SK-N-SH treated with all-trans-retinoic acid at 6 μM for 48 hours (cell line): ENCODE measurements around the gene CYP19A1.

Experiments used
- ATAC-seq: fragments of 200-7000 bp; cut with Tn5 transposase; 3 replicates; pipeline ENCODE4 v1.9.1; 2020; ENCODE audit warnings: mild to moderate bottlenecking, moderate library complexity
- BACH2 ChIP-seq: fragments of 250-450 bp; sonication (Bioruptor Pico); IDR thresholded peaks from 2 replicates; pipeline ENCODE4 v1.9.0; 2021; ENCODE audit warnings: mild to moderate bottlenecking, borderline replicate concordance
- CREB5 ChIP-seq: fragments of 250-450 bp; sonication (Bioruptor Pico); IDR thresholded peaks from 2 replicates; pipeline ENCODE4 v1.5.1; 2020; ENCODE audit warnings: low read depth, mild to moderate bottlenecking, moderate library complexity
- CSDC2 ChIP-seq: fragments of 250-450 bp; sonication (Bioruptor Pico); IDR thresholded peaks from 2 replicates; pipeline ENCODE4 v1.5.0; 2020; ENCODE audit warnings: mild to moderate bottlenecking, moderate library complexity
- ESRRG ChIP-seq: fragments of 250-450 bp; sonication (Bioruptor Pico); IDR thresholded peaks from 2 replicates; pipeline ENCODE4 v1.6.1; 2021; ENCODE audit warnings: mild to moderate bottlenecking
- GLIS3 ChIP-seq: fragments of 250-450 bp; sonication (Bioruptor Pico); IDR thresholded peaks from 2 replicates; pipeline ENCODE4 v1.5.0; 2020; ENCODE audit warnings: mild to moderate bottlenecking, moderate library complexity
- ISL1 ChIP-seq: fragments of 250-450 bp; sonication (Bioruptor Pico); IDR thresholded peaks from 2 replicates; pipeline ENCODE4 v2.1.2; 2022; ENCODE audit warnings: mild to moderate bottlenecking, moderate library complexity
- OSR1 ChIP-seq: fragments of 250-450 bp; sonication (Bioruptor Pico); IDR thresholded peaks from 2 replicates; pipeline ENCODE4 v1.8.0; 2022; ENCODE audit warnings: moderate library complexity, mild to moderate bottlenecking, inconsistent platforms
- PATZ1 ChIP-seq: fragments of 250-450 bp; sonication (Bioruptor Pico); IDR thresholded peaks from 2 replicates; pipeline ENCODE4 v1.8.0; 2020; ENCODE audit warnings: mild to moderate bottlenecking, moderate library complexity, borderline replicate concordance
- PPARA ChIP-seq: fragments of 250-450 bp; sonication (Bioruptor Pico); IDR thresholded peaks from 2 replicates; pipeline ENCODE4 v1.5.0; 2020; ENCODE audit warnings: mild to moderate bottlenecking, borderline replicate concordance
- RARB ChIP-seq: fragments of 250-450 bp; sonication (Bioruptor Pico); IDR thresholded peaks from 2 replicates; pipeline ENCODE4 v1.8.0; 2021; ENCODE audit warnings: mild to moderate bottlenecking, moderate library complexity
- SNAI2 ChIP-seq: fragments of 250-450 bp; sonication (Bioruptor Pico); IDR thresholded peaks from 2 replicates; pipeline ENCODE4 v1.5.0; 2020; ENCODE audit warnings: mild to moderate bottlenecking, moderate library complexity
- TCF4 ChIP-seq: fragments of 250-450 bp; sonication (Bioruptor Pico); IDR thresholded peaks from 2 replicates; pipeline ENCODE4 v1.8.0; 2021; ENCODE audit warnings: mild to moderate bottlenecking, moderate library complexity, borderline replicate concordance
- TOX ChIP-seq: fragments of 250-450 bp; sonication (Bioruptor Pico); IDR thresholded peaks from 2 replicates; pipeline ENCODE4 v1.8.0; 2021; ENCODE audit warnings: mild to moderate bottlenecking, moderate library complexity, borderline replicate concordance
- TSHZ2 ChIP-seq: fragments of 250-450 bp; sonication (Bioruptor Pico); IDR thresholded peaks from 2 replicates; pipeline ENCODE4 v1.5.0; 2020; ENCODE audit warnings: mild to moderate bottlenecking, moderate library complexity
- ZC3H10 ChIP-seq: fragments of 250-450 bp; sonication (Bioruptor Pico); IDR thresholded peaks from 2 replicates; pipeline ENCODE4 v1.5.1; 2021; ENCODE audit warnings: mild to moderate bottlenecking, moderate library complexity
- ZFP3 ChIP-seq: fragments of 250-450 bp; sonication (Bioruptor Pico); IDR thresholded peaks from 2 replicates; pipeline ENCODE4 v1.5.0; 2020; ENCODE audit warnings: mild to moderate bottlenecking, moderate library complexity
- ZFP30 ChIP-seq: fragments of 450-650 bp; formaldehyde crosslinking; IDR thresholded peaks from 2 replicates; pipeline ENCODE4 v1.5.0; 2022; ENCODE audit warnings: mild to moderate bottlenecking, moderate library complexity
- ZNF565 ChIP-seq: fragments of 450-650 bp; formaldehyde crosslinking; conservative IDR thresholded peaks from 2 replicates; pipeline ENCODE4 v1.5.0; 2020; ENCODE audit warnings: low read depth, mild to moderate bottlenecking, moderate library complexity
- ZNF70 ChIP-seq: fragments of 450-650 bp; formaldehyde crosslinking; IDR thresholded peaks from 2 replicates; pipeline ENCODE4 v1.5.0; 2020; ENCODE audit warnings: mild to moderate bottlenecking, moderate library complexity
- TF ChIP-seq, protein P1 (sequence below): fragments of 250-450 bp; sonication (Bioruptor Pico); IDR thresholded peaks from 2 replicates; pipeline ENCODE4 v1.8.0; 2021; ENCODE audit warnings: low read depth, mild to moderate bottlenecking, moderate library complexity, borderline replicate concordance

The CYP19A1 gene

GRCh38 chr15:51180011-51180410 lies 158.4 kb downstream of the CYP19A1 start (continued):
- TF ChIP-seq PATZ1 (CRISPR knock-in tag) (no peak), CSDC2 (no peak), RARB (CRISPR knock-in tag) (no peak), PPARA (CRISPR knock-in tag) (no peak), TCF4 (CRISPR knock-in tag) (no peak), ZFP3 (no peak), TSHZ2 (no peak), ZNF70 (CRISPR knock-in tag) (no peak)

- ATAC-seq = no peak; the same call in 2 of the 3 replicates
- TF ChIP-seq ISL1 (CRISPR knock-in tag) = no peak
- no peak for TF ChIP-seq CSDC2
- TF ChIP-seq CREB5 (CRISPR knock-in tag) = no peak
- no peak for TF ChIP-seq TSHZ2
- no peak for TF ChIP-seq SNAI2 (CRISPR knock-in tag)
- TF ChIP-seq GLIS3 (CRISPR knock-in tag) = no peak
- no peak for TF ChIP-seq ZC3H10 (CRISPR knock-in tag)
- TF ChIP-seq, protein P1, sequence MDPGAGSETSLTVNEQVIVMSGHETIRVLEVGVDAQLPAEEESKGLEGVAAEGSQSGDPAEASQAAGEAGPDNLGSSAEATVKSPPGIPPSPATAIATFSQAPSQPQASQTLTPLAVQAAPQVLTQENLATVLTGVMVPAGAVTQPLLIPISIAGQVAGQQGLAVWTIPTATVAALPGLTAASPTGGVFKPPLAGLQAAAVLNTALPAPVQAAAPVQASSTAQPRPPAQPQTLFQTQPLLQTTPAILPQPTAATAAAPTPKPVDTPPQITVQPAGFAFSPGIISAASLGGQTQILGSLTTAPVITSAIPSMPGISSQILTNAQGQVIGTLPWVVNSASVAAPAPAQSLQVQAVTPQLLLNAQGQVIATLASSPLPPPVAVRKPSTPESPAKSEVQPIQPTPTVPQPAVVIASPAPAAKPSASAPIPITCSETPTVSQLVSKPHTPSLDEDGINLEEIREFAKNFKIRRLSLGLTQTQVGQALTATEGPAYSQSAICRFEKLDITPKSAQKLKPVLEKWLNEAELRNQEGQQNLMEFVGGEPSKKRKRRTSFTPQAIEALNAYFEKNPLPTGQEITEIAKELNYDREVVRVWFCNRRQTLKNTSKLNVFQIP (CRISPR knock-in tag) = no peak
- no peak for TF ChIP-seq ZNF565 (CRISPR knock-in tag)
- no peak for TF ChIP-seq BACH2 (CRISPR knock-in tag)
- TF ChIP-seq TOX (CRISPR knock-in tag) = no peak
These were observed 166.2 kb downstream of the CYP19A1 start for GRCh38 chr15:51172193-51172592.

GRCh38 chr15:51171634-51171932 lies 166.8 kb downstream of the CYP19A1 start:
- TF ChIP-seq TCF4 (CRISPR knock-in tag) (no peak), CREB5 (CRISPR knock-in tag) (no peak), ESRRG (no peak), ZFP30 (CRISPR knock-in tag) (no peak), TOX (CRISPR knock-in tag) (no peak), ZNF565 (CRISPR knock-in tag) (no peak), OSR1 (CRISPR knock-in tag) (no peak), CSDC2 (no peak)
- TF ChIP-seq, protein P1 (CRISPR knock-in tag) = no peak
- no peak for ATAC-seq
